Fibroblast of skin of left biceps (primary cell): ENCODE data around the gene C9orf153.
"Not testable (repeated sequence)": the region's sequence is repeated elsewhere in the genome, so short reads cannot be mapped to it uniquely, and the experiment has no call there.

Experiments used
- DNase-seq, 2 experiments: peaks; one replicate each; pipeline ENCODE4 v3.0.0-alpha.2; 2013; ENCODE audit warnings: low read depth in 2 of 2

C9orf153 gene

DNA sequence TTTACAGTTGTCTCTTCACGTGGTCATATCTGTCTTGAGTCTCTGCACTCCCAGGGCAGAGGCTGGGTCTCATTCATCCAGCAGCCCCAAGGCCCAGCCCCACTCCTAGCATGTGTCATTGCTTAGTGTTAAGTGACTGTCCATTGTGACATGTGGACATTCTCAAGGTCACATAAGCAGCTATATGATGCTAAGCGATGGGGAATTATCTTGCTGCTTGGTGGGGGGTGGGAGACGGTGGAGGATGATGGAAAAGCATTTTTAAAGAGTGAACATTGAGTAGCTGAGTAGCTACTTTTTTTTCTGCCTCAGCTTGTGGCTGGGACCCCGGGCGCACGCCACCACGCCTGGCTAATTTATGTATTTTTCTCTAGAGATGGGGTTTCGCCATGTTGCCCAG, at the start of gene C9orf153:
TSS of gene C9orf153 (minus strand) at position 101 of the 400 bp plus-strand sequence. CDS start 30,054 bp downstream, outside the sequence.
- DNase-seq, result no peak

GRCh38 chr9:86308687-86309086, 49.2 kb upstream of the C9orf153 start:
- no peak for DNase-seq

DNA sequence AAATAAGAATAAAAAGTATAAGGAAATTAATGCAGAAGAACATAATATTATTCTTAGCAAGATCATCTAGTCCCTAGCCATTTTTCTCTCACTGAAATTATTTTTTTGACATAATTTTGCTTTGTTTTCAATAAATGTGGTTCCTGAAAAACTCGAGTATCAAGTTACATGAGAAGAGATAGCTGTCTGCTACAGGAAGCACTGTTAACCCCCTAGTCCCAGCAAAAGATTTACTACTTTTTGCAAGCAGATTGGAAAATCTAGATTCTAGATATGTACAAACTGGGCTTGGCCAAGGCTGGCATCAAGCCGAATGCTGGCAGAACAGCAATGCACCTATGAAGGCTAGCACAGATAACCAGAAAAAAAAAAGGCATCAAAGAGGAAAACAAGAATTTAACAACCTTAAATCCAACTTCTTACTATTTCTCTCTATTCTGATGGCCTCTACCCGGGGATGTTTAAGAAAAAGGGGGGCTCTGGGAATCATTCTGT, 44.8 kb upstream of the C9orf153 start:
- no peak for DNase-seq

GRCh38 chr9:86303316-86303975, 44.0 kb upstream of the C9orf153 start:
- DNase-seq, result no peak

- DNase-seq, result no peak
Observed at GRCh38 chr9:86301686-86302085, 42.2 kb upstream of the C9orf153 start.

DNA sequence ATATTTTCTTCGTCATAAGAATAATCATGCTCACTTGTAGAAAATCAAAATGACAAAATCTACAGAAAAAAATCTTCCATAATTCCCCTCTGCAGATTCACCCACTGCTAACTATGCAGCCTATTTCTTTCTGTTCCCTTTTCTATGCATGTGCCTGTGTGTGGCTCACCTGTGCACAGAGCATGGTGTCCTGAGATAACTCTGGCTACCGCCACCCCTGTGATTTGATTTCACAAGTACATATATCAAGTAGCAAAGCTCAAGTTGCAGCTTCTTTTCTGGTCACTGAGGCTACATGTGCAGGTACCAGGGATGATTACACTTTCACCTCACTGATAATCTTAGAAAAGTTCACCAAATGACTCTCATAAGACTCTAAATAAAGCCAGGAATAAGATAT, 41.2 kb upstream of the C9orf153 start:
- no peak for DNase-seq

DNA sequence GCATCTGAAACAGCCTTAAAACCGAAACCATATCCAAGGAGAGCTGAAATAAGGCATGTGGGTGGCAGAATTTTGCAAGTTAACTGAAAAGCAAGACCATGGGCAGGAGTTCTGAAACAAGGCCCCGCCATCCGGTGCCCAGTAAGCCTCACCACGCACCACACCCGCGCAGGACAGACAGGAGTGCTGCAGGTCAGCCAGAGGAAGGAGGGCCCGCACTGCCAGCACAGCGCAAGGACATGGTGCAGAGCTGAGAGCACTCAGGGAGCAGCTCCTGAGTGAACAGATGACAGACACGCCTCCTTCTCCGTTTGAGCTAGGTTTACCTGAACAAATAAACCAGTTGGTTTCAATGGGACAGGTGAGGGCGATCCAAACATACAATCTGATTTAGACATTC, 39.4 kb upstream of the C9orf153 start:
- no peak for DNase-seq

DNA sequence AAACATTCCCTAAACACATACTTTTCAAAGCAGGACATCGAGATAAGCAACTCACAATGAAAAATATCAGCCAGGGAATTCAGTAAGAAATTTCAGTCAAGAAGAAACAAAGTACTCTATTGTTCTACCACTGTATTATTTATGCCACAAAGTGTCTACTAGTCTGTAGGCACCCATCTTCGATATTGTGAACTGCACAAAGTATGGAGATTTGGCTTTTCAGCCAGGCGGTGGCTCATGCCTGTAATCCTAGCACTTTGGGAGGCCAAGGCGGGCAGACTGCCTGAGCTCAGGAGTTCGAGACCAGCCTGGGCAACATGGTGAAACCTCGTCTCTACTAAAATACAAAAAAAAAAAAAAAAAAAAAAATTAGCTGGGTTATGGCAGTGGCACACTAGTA, 30.9 kb upstream of the C9orf153 start:
- DNase-seq, result not testable (repeated sequence)

DNA sequence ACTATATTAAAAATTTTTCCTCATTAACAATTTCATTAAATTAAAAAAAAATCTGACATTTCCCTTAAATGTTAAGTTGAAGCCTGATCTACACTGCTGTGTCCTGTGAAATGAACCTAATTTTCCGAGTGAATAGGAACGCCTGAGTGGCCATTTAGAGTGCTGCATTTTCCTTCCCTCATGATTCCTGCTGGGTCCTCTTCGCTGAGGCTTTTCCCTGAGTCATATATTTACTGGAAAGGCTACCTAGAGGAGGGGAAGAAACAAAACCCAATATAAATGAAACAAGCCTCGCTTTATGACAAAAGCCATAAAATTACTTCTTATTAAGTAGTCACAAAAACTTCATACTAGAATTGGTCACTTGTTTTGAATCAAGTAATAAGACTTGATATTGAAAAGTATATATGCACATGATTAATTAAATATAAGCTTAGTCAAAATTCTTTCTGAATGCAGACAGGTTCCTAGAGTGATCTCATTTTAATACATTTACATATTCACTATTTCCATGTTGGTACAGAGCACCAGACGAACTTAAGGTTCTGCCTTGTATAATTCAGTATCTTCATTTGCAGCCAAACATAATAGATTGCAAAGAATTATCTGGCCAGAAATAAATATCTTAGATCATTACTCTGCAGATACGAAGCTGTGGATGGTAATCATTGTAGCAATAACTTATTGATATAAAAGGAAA, 29.2 kb upstream of the C9orf153 start:
- no peak for DNase-seq

GRCh38 chr9:86287013-86287412, 27.6 kb upstream of the C9orf153 start:
- DNase-seq, result peak; percentile 29 to 31

DNA sequence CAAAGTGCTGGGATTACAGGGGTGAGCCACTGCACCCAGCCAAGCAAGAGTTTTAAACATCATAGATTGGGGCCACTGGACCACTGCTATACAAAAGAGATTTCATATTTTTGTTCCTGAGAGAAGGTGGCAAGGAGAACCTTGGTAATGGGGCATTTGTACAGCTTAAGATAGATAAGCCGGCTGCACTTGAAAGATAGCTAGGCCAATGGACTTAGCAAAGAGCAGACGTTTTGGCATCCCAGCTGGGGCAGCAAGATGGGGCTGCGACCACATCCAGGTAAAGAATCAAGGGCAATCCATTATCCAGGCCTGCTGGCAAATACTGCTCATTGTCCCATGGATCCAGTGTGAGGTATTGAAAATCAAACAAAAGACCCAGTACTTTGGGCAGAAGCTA, 26.8 kb upstream of the C9orf153 start:
- no peak for DNase-seq

DNA sequence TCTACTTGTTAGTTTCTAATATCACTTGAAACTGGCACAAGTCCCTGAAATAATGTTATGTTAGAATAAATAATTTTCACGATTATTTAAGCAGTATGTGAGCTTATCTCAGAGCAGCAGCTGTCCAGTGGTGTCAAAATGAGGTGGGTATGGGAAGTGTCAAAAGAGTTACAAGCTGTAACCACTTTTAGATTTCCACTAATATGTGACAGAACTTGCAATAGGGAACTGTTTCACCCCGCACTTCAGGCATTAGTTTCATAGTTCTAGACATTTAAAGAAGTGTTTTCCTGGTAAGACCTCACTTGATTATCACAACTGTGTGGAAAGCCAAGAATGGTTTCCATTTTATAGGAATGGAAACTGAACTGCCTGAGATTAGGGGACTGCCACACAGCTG, 25.8 kb upstream of the C9orf153 start:
- no peak for DNase-seq

GRCh38 chr9:86282979-86283535, 23.6 kb upstream of the C9orf153 start:
- peak; percentile 10 to 12 for DNase-seq

GRCh38 chr9:86282077-86282978, 22.9 kb upstream of the C9orf153 start, which contains the start of gene ISCA1:
Gene ISCA1, minus strand, starts transcription at chr9:86282538. Its CDS starts 80 bp downstream, at chr9:86282458.
- DNase-seq, result peak; percentile 63 to 73

DNA sequence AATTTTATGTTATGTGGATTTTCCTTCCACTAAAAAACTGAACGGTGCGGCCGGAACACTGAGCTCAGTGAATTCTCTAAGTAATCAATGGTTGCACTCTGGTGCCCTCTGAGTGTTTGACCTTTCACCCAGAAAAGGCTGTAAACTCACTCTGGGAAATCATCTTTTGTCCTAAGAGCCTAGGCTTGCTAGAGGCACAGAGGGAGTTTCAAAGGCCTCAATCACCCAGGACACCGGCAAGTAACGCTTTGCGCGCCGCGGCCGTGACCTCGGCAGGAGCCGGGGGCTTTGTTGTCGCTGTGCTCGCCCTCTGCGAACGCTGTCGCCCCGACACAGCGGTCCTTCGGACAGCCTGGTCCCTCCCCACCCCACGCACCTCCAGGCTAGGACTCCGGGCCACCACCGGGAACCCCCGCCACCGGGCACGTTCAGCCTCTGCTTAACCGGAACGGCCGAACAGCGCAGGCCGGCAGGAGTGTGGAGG, 22.2 kb upstream of the C9orf153 start:
- DNase-seq, result no peak

DNA sequence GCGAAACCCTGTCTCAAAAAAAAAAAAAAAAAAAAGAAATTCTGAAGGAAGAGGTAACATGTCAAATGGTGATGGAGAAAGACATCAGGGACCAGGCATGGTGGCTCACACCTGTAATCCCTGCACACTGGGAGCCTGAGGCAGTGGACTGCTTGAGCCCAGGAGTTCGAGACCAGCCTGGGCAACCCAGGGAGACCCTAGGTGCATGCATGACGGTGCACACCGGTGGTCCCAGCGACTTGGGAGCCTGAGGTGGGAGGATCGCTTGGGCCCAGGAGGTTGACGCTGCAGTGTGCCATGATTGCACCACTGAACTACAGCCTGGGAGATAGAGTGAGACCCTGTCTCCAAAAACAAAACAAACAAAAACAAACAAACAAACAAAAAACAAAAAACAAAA, 21.1 kb upstream of the C9orf153 start:
- no peak for DNase-seq

DNA sequence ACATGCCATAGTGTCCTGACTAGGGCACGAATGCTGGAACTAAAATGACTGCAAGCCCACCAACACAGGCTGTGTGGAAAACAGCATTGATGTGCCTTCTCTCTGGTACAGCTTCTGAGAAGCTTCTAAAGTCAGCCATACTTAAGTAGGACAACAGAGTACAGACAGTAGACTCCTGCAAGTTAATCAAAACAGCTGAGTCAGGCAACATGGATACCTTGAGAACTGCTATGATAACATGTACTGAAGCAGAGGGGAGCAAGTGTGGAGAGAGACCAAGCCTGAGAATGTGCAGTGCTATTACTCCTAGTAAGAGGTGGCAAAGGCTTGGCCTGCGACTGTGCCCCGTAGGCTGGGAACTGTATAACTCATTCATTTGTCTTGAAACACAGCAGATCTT, 20.4 kb upstream of the C9orf153 start:
- no peak for DNase-seq

- DNase-seq, result no peak
Observed at GRCh38 chr9:86277072-86277471, 17.6 kb upstream of the C9orf153 start.

DNA sequence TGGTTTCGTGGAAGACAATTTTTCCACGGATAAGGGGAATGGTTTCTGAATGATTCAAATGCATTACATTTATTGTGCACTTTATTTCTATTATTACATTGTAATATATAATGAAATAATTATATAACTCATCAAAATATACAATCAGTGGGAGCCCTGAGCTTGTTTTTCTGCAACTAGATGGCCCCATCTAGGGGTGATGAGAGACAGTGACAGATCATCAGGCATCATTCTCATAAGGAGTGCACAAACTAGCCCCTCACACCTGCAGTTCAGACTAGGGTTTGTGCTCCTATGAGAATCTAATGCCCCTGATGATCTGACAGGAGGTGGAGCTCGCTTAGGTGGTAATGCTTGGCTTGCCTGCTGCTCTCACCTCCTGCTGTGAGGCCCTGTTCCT, 16.5 kb upstream of the C9orf153 start:
- no peak for DNase-seq

- DNase-seq, result no peak
Observed at GRCh38 chr9:86274821-86275643, 15.6 kb upstream of the C9orf153 start.

GRCh38 chr9:86272221-86272620, 12.8 kb upstream of the C9orf153 start:
- no peak for DNase-seq
